ENCODE measurements around the gene ABCA1.

GRCh38 chr9:104905153-104905901 lies 22.6 kb downstream of the ABCA1 start:
- TF ChIP-seq POLR2A (IDR thresholded peaks at IDR 0.05) = no peak
- TF ChIP-seq CTCF (IDR thresholded peaks at IDR 0.05 in 4 of 5, conservative IDR thresholded peaks at IDR 0.05 in 1 of 5) = no peak
